Measurements from ENCODE around the gene KDM5B. TPM values are rescaled to one million over a fixed set of nuclear protein-coding genes. Genes with fewer than 3 reads are reported as not detected.

KDM5B gene
- total RNA-seq, 2 experiments from 2014 or later, result 74.7 to 84.7 TPM

DNA sequence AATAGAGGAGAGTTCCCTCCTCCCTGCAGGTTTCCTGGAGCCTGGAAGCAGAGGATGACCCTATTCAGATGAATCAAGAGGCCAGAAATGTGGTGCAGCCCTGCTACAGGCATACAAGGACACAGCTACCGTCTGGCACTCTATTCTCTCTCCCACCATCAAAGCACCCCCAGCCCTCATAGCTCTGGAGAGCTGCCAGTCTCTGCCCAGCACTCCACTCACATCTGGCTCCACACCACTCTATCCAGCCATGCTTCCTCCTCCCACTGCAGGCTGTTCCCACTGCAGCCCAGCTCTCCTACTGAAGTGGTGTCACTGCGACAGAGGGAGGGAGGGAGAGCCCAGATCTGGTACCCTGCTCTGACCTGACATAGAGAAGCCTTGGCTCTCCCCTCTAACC lies 116.4 kb downstream of the KDM5B start:
- H3K4me3 Mint-ChIP-seq, result no peak overlapping the region
- Histone ChIP-seq H3K4me1 (ENCODE audit: insufficient read depth, low read length) (no peaks in the 10 kb centered on the region), H3K27me3 (ENCODE audit: control insufficient read depth in 1 of 2, insufficient read depth in 2 of 2, low read length in 2 of 2) (peaks cover 6 to 15% of the 10 kb centered on the region in 2 experiments), H3K36me3 (ENCODE audit: insufficient read depth, low read length) (no peaks in the 10 kb centered on the region), H3K27ac (ENCODE audit: low read depth in 1 of 2, low read length in 2 of 2) (no peak overlapping the region), H3K4me3 (ENCODE audit: low read length) (no peak overlapping the region), H3K9me3 (ENCODE audit: control insufficient read depth in 1 of 2, insufficient read depth in 1 of 2, low read length in 2 of 2) (peaks cover 0 to 3% of the 10 kb centered on the region in 2 experiments)
- CTCF ChIA-PET, result no interaction called here
- H3K4me1 Mint-ChIP-seq (ENCODE audit: low read depth), result no peaks in the 10 kb centered on the region
- H3K27me3 Mint-ChIP-seq, result peaks cover 85% of the 10 kb centered on the region
- DNase-seq (no peak), ATAC-seq (ENCODE audit: poor library complexity) (no peak)
- no peak overlapping the region for H3K27ac Mint-ChIP-seq
- intact Hi-C loops (cut with DNase I, micrococcal nuclease), result no loop called here
- TF ChIP-seq, protein P1, sequence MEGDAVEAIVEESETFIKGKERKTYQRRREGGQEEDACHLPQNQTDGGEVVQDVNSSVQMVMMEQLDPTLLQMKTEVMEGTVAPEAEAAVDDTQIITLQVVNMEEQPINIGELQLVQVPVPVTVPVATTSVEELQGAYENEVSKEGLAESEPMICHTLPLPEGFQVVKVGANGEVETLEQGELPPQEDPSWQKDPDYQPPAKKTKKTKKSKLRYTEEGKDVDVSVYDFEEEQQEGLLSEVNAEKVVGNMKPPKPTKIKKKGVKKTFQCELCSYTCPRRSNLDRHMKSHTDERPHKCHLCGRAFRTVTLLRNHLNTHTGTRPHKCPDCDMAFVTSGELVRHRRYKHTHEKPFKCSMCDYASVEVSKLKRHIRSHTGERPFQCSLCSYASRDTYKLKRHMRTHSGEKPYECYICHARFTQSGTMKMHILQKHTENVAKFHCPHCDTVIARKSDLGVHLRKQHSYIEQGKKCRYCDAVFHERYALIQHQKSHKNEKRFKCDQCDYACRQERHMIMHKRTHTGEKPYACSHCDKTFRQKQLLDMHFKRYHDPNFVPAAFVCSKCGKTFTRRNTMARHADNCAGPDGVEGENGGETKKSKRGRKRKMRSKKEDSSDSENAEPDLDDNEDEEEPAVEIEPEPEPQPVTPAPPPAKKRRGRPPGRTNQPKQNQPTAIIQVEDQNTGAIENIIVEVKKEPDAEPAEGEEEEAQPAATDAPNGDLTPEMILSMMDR (IDR thresholded peaks at IDR 0.05), result no peak
- H3K9me3 Mint-ChIP-seq, result peaks cover 2% of the 10 kb centered on the region
- POLR2A ChIA-PET, result no interaction called here
- no peaks in the 10 kb centered on the region for H3K36me3 Mint-ChIP-seq (ENCODE audit: low read depth)

DNA sequence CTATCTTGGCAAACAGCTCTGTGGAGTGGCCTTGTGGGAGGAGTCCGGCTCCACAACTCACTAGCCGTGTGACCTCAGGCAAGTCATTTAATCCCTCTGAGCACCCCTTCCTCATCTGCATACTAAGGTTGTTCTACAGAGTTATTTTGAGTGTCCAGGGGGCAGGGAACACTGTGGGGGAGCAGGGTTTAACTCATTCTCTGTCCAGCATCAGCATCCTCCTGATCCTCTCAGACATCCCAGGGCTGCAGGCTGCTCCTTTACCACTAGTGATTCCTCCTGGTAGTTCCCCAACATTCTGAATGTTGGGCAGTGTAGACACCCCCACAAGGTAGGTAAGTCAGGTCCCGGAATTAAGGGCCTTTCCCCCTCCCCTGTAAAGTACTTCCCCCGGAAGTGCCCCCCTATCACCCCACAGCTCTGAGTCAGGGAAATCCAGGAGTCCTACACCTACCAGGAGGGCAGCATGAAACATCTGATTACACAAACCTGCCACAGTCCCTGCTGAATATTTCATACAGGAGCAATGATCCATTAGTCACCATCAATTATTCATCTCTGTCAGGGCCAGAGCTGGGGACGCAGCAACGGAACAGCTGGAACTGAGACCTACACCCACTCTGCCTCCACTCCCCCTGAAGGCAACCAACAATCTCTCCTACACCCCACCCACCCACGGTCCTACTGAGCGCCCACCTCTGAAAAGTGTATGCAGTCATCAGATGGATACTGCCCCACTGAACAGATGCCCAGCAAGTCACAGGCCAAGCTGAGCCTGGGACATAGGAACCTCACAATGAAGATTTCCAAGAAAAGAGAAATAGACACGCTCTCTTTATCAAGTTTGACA lies 118.5 kb downstream of the KDM5B start:
- peaks cover 0 to 18% of the 10 kb centered on the region in 2 experiments for H3K27me3 ChIP-seq (ENCODE audit: control insufficient read depth in 1 of 2, insufficient read depth in 2 of 2, low read length in 2 of 2)
- peaks cover 0 to 3% of the 10 kb centered on the region in 2 experiments for H3K9me3 ChIP-seq (ENCODE audit: control insufficient read depth in 1 of 2, insufficient read depth in 1 of 2, low read length in 2 of 2)
- H3K4me1 ChIP-seq (ENCODE audit: insufficient read depth, low read length), result no peaks in the 10 kb centered on the region
- TF ChIP-seq, protein P1 (IDR thresholded peaks at IDR 0.05), result no peak
- Mint-ChIP-seq H3K27ac (no peak overlapping the region), H3K27me3 (peaks cover 75% of the 10 kb centered on the region), H3K4me3 (no peak overlapping the region), H3K36me3 (ENCODE audit: low read depth) (no peaks in the 10 kb centered on the region), H3K4me1 (ENCODE audit: low read depth) (no peaks in the 10 kb centered on the region), H3K9me3 (peaks cover 2% of the 10 kb centered on the region)
- no peak for DNase-seq
- no peaks in the 10 kb centered on the region for H3K36me3 ChIP-seq (ENCODE audit: insufficient read depth, low read length)
- no peak overlapping the region for H3K4me3 ChIP-seq (ENCODE audit: low read length)
- POLR2A ChIA-PET, result no interaction called here
- intact Hi-C loops (cut with DNase I, micrococcal nuclease), result no loop called here
- no peak overlapping the region for H3K27ac ChIP-seq (ENCODE audit: low read depth in 1 of 2, low read length in 2 of 2)
- CTCF ChIA-PET, result no interaction called here
- no peak for ATAC-seq (ENCODE audit: poor library complexity)

DNA sequence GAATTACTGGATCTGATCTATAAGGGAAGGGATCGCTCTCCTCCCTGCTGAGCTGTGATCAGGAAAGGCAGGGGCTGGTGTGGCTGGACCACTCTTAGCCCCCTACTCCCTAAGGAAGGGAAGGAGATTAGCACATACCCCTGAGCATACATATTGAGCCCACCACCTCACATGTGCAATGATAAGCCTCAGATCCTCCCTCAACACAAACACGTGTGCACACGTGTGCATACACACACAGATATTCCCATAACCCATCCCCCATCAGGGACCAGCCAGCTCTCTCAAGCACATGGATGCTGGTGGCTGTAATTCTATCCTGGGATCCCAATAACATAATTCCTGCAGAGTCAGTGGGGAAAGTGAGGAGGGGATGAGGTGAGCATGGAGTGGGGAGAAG lies 119.1 kb downstream of the KDM5B start:
- DNase-seq (no peak), ATAC-seq (ENCODE audit: poor library complexity) (no peak)
- H3K27me3 Mint-ChIP-seq, result peaks cover 76% of the 10 kb centered on the region
- intact Hi-C loops (cut with DNase I, micrococcal nuclease), result no loop called here
- Histone ChIP-seq H3K36me3 (ENCODE audit: insufficient read depth, low read length) (no peaks in the 10 kb centered on the region), H3K9me3 (ENCODE audit: control insufficient read depth in 1 of 2, insufficient read depth in 1 of 2, low read length in 2 of 2) (peaks cover 0 to 3% of the 10 kb centered on the region in 2 experiments), H3K4me1 (ENCODE audit: insufficient read depth, low read length) (no peaks in the 10 kb centered on the region), H3K27me3 (ENCODE audit: control insufficient read depth in 1 of 2, insufficient read depth in 2 of 2, low read length in 2 of 2) (peaks cover 0 to 13% of the 10 kb centered on the region in 2 experiments), H3K4me3 (ENCODE audit: low read length) (no peak overlapping the region), H3K27ac (ENCODE audit: low read depth in 1 of 2, low read length in 2 of 2) (no peak overlapping the region)
- H3K4me3 Mint-ChIP-seq, result no peak overlapping the region
- no peak overlapping the region for H3K27ac Mint-ChIP-seq
- TF ChIP-seq, protein P1 (IDR thresholded peaks at IDR 0.05), result no peak
- ChIA-PET POLR2A (no interaction called here), CTCF (no interaction called here)
- no peaks in the 10 kb centered on the region for H3K36me3 Mint-ChIP-seq (ENCODE audit: low read depth)
- peaks cover 2% of the 10 kb centered on the region for H3K9me3 Mint-ChIP-seq
- H3K4me1 Mint-ChIP-seq (ENCODE audit: low read depth), result no peaks in the 10 kb centered on the region

Measured in CD4-positive, alpha-beta T cell (primary cell).